GM12872 (cell line): ENCODE data around the gene MISP3.
A peak's percentile ranks its signal among the peaks of the same experiment; 100 is the strongest.

ENCODE experiments used
- TF ChIP-seq, protein P1 (sequence below): IDR thresholded peaks from 3 replicates; pipeline ENCODE4 v1.5.1; 2011; ENCODE audit warnings: low read depth, mild to moderate bottlenecking, low read length, moderate library complexity; ENCODE audit not compliant: insufficient read depth

MISP3 gene

DNA sequence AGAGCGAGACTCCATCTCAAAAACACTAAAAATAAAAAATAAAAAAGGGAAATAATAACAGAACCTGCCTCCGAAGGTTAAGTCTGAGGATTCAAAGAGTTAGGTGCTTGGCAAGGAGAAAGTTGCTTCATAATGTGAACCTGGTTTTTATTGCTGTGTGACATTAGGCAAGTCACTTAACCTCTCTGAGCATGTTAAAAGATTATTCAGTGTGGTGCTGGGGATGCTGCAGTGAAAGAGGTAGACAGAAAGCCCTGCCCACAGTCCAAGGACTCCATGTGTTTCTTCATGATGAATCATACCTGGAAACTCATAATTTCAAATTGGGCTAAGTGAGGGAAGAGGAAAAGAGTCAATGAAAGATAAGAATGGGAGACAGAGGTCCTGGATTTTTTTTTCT lies 38.6 kb upstream of the MISP3 start:
- TF ChIP-seq, protein P1, sequence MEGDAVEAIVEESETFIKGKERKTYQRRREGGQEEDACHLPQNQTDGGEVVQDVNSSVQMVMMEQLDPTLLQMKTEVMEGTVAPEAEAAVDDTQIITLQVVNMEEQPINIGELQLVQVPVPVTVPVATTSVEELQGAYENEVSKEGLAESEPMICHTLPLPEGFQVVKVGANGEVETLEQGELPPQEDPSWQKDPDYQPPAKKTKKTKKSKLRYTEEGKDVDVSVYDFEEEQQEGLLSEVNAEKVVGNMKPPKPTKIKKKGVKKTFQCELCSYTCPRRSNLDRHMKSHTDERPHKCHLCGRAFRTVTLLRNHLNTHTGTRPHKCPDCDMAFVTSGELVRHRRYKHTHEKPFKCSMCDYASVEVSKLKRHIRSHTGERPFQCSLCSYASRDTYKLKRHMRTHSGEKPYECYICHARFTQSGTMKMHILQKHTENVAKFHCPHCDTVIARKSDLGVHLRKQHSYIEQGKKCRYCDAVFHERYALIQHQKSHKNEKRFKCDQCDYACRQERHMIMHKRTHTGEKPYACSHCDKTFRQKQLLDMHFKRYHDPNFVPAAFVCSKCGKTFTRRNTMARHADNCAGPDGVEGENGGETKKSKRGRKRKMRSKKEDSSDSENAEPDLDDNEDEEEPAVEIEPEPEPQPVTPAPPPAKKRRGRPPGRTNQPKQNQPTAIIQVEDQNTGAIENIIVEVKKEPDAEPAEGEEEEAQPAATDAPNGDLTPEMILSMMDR, result no peak

DNA sequence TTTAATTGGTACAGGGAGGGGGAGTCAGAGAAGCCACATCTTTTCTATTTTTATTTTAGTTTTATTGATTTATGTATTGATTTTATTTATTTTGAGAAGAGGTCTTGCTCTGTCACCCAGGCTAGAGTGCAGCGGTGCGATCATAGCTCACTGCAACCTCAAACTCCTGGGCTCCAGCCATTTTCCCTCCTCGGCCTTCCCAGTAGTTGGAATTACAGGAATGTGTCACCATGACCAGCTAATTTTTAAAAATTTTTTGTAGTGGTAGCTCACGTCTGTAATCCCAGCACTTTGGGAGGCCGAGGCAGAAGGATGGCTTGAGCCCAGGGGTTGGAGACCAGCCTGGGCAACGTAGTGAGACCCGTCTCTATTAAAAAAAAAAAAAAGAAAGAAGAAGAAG lies 36.9 kb upstream of the MISP3 start:
- TF ChIP-seq, protein P1, result no peak

DNA sequence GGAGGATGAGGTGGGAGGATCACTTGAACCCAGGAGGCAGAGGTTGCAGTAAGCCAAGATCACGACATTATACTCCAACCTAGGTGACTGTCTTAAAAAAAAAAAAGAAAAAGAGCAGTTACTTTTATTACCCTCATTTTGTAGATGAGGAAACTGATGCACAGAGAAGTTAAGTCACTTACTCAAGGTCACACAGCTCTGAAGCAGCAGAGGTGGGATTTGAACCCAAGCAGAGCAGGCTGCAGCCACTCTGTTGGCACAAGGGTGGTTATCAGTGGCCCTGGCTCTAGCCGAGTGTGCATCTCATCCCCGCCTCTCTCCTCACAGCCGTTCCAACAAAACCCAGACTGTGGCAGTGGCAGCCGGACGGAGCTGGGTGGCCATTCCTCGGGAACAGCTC lies 33.4 kb upstream of the MISP3 start:
- TF ChIP-seq, protein P1, result no peak

DNA sequence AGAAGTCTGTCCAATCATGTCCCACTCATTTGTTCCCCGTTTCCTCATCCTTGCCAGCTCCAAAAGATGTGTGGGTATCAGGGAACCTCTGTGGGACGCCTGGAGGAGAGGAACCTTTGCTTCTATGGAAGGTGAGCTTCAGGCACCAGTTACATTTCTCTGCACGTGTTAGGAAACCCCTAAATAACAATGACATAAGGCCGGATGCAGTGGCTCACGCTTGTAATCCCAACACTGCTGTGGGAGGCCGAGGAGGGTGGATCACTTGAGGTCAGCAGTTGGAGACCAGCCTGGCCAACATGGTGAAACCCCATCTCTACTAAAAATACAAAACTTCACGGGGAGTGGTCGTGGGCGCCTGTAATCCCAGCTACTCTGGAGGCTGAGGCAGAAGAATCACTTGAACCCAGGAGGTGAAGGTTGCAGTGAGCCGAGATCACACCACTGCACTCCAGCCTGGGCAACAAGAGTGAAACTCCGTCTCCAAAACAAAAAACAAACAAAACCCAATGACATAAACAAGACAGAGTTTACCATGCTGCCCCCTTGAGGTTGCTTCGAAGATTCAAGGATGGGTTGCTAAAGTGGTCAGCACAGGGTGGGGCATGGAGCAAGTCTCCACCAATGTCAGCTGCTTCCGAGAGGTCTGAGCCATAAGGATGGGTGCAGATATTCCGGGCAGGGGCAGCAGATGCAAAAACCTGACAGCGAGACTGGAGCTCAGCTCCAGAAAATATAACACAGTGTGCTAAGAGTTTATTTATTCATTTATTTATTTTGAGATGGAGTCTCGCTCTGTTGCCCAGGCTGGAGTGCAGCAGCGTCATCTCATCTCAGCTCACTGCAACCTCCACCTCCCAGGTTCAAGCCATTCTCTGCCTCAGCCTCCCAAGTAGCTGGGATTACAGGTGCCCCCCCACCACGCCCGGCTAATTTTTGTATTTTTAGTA lies 29.7 kb upstream of the MISP3 start:
- TF ChIP-seq, protein P1, result peak; percentile 66

DNA sequence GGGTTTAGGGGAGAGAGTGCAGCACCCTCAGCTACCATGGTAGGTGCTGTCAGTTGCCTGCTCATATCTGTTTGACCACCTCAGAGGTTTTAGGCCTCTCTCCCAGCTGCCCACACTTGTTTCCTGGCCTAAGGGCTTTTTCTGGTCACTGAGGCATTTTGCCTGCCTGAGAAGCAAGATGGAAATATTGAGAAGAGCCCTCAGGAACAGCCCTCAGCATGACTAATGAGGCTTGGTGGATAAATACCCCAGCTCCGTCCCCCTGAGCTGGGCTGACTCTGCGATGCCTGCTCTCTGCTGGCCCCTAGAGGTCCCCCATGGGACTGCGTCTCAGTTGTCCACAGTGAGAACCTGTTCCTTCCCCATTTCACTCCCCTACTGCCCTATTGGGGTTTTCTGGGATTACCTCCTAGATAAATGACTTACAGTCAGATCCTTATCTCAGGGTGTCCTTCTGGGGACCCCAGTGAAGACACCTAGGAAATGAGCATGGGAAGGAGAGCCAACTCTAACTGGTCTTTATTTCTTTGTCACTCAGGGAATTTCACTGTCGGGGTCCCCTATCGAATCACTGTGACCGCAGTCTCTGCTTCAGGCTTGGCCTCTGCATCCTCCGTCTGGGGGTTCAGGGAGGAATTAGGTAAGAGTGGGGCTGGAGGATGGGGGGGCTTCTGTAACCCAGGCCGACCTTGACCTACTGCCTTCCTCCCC lies 24.0 kb upstream of the MISP3 start:
- TF ChIP-seq, protein P1, result peak; percentile 99

DNA sequence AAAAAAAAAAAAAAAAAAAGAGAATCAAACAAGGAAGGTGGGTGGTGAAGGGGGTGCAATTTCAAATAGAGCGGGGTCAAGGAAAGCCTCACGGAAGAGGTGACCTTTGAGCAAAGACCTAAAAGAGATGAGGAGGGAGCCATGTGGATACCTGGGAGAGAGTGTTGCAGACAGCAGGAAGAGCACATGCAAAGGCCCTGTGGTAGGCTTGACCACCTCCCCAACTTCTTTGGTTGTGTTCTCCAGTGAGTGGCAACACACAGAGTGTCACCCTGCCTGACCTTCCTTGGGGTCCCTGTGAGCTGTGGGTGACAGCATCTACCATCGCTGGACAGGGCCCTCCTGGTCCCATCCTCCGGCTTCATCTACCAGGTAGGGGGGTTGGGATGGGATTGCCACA lies 22.1 kb upstream of the MISP3 start:
- TF ChIP-seq, protein P1, result no peak

DNA sequence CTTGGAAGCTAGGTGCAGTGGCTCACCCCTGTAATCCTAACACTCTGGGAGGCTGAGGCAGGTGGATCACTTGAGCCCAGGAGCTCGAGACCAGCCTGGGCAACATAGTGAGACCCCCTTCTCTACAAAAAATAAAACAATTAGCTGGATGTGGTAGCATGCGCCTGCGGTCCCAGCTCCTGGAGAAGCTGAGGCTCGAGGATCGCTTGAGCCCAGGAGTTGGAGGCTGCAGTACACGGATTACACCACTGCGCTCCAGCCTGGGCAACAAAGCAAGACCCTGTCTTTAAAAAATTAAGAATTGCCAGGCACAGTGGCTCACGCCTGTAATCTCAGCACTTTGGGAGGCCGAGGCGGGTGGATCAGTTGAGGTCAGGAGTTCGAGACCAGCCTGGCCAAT lies 21.6 kb upstream of the MISP3 start:
- TF ChIP-seq, protein P1, result 0 out of 3 replicates have a peak, but pooled peaks have one; percentile 9
